ENCODE measurements around the gene TSPEAR. TPM values are rescaled to one million over a fixed set of nuclear protein-coding genes. Genes with fewer than 3 reads are reported as not detected.

Gene TSPEAR
- polyA plus RNA-seq, 1 of the 3 experiments (the other 2 are of a cell fraction) = 0.08 TPM

GRCh38 chr21:44498280-44499210, 212.8 kb downstream of the TSPEAR start (continued):
- no peak for TF ChIP-seq EZH2phosphoT487 (IDR thresholded peaks at IDR 0.05; ENCODE audit: borderline replicate concordance, low read depth)
- TF ChIP-seq EP300 (IDR thresholded peaks at IDR 0.05; ENCODE audit: borderline replicate concordance in 1 of 2, low read depth in 1 of 2, low read length in 1 of 2) = no peak
- no peak for TF ChIP-seq TEAD4 (IDR thresholded peaks at IDR 0.05; ENCODE audit: borderline replicate concordance, insufficient read depth)
- no peak for TF ChIP-seq USF1 (IDR thresholded peaks at IDR 0.05; ENCODE audit: borderline replicate concordance, low read depth)

DNA sequence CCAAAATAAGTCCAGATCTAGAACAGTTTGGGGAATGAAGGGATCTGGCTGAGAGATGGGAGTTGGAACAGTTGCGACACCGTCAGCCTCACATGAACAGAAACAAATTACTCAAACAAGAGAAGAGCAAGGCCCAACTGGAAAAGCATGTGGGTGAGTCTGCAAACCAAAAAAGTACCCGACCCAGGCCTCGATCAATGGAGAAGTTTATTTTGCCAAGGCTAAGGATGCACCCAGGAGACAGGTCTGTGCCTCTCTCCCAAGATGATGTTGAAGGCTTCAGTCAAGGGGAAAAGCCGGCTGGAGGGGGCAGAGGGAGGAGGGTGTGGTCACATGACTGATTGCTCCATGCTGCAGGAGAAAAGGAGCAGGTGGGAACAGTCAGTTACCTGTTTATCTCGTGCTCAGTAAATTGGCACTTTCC, 213.7 kb downstream of the TSPEAR start:
- no peak overlapping the region for H3K9ac ChIP-seq
- H4K20me1 ChIP-seq (ENCODE audit: insufficient read depth) = no peaks in the 10 kb centered on the region
- H3K27ac ChIP-seq (ENCODE audit: low read depth in 2 of 2, low read length in 1 of 2) = no peak overlapping the region
- no peak for DNase-seq
- H3K27me3 ChIP-seq (ENCODE audit: insufficient read depth) = peaks cover 25% of the 10 kb centered on the region
- H3K4me1 ChIP-seq (ENCODE audit: control insufficient read depth in 1 of 2, insufficient read depth in 2 of 2, low read depth in 1 of 2, low read length in 1 of 2) = no peaks in the 10 kb centered on the region
- H3K36me3 ChIP-seq (replicated peaks in 1 of 2; ENCODE audit: control insufficient read depth in 1 of 2, insufficient read depth in 2 of 2, low read length in 1 of 2) = no peaks in the 10 kb centered on the region
- no peak overlapping the region for H3K4me2 ChIP-seq
- TF ChIP-seq SIN3A (IDR thresholded peaks at IDR 0.05; ENCODE audit: borderline replicate concordance, low read depth, low read length) = no peak
- no peak for TF ChIP-seq IRF3 (IDR thresholded peaks at IDR 0.05; ENCODE audit: low read depth, low read length)
- TF ChIP-seq EZH2phosphoT487 (IDR thresholded peaks at IDR 0.05; ENCODE audit: borderline replicate concordance, low read depth) = no peak
- TF ChIP-seq CTCF (IDR thresholded peaks at IDR 0.05) = no peak
- TF ChIP-seq FOXM1 (IDR thresholded peaks at IDR 0.05; ENCODE audit: low read depth) = no peak
- TF ChIP-seq ELF1 (IDR thresholded peaks at IDR 0.05) = no peak
- TF ChIP-seq, protein P1, sequence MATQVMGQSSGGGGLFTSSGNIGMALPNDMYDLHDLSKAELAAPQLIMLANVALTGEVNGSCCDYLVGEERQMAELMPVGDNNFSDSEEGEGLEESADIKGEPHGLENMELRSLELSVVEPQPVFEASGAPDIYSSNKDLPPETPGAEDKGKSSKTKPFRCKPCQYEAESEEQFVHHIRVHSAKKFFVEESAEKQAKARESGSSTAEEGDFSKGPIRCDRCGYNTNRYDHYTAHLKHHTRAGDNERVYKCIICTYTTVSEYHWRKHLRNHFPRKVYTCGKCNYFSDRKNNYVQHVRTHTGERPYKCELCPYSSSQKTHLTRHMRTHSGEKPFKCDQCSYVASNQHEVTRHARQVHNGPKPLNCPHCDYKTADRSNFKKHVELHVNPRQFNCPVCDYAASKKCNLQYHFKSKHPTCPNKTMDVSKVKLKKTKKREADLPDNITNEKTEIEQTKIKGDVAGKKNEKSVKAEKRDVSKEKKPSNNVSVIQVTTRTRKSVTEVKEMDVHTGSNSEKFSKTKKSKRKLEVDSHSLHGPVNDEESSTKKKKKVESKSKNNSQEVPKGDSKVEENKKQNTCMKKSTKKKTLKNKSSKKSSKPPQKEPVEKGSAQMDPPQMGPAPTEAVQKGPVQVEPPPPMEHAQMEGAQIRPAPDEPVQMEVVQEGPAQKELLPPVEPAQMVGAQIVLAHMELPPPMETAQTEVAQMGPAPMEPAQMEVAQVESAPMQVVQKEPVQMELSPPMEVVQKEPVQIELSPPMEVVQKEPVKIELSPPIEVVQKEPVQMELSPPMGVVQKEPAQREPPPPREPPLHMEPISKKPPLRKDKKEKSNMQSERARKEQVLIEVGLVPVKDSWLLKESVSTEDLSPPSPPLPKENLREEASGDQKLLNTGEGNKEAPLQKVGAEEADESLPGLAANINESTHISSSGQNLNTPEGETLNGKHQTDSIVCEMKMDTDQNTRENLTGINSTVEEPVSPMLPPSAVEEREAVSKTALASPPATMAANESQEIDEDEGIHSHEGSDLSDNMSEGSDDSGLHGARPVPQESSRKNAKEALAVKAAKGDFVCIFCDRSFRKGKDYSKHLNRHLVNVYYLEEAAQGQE (IDR thresholded peaks at IDR 0.05; ENCODE audit: low read depth, low read length) = no peak
- no peak for TF ChIP-seq RAD21 (IDR thresholded peaks at IDR 0.05; ENCODE audit: low read length)
- no peak for TF ChIP-seq GABPA (IDR thresholded peaks at IDR 0.05; ENCODE audit: low read depth)
- no peak for TF ChIP-seq USF1 (IDR thresholded peaks at IDR 0.05; ENCODE audit: borderline replicate concordance, low read depth)
- no peak for TF ChIP-seq ZBTB33 (IDR thresholded peaks at IDR 0.05; ENCODE audit: borderline replicate concordance, low read depth)
- TF ChIP-seq TAF1 (IDR thresholded peaks at IDR 0.05; ENCODE audit: borderline replicate concordance, low read depth, low read length) = no peak
- TF ChIP-seq RFX5 (IDR thresholded peaks at IDR 0.05; ENCODE audit: low read length) = no peak
- TF ChIP-seq NFIC (IDR thresholded peaks at IDR 0.05; ENCODE audit: borderline replicate concordance) = no peak
- TF ChIP-seq EP300 (IDR thresholded peaks at IDR 0.05; ENCODE audit: borderline replicate concordance in 1 of 2, low read depth in 1 of 2, low read length in 1 of 2) = no peak
- TF ChIP-seq RCOR1 (IDR thresholded peaks at IDR 0.05; ENCODE audit: low read length) = no peak
- TF ChIP-seq SMC3 (IDR thresholded peaks at IDR 0.05; ENCODE audit: low read depth, low read length) = no peak
- no peak for TF ChIP-seq JUND (IDR thresholded peaks at IDR 0.05)
- no peaks in the 10 kb centered on the region for H3K79me2 ChIP-seq (ENCODE audit: insufficient read depth)
- ChIA-PET CTCF (no interaction called here), POLR2A (no interaction called here)
- no peaks in the 10 kb centered on the region for H3F3A ChIP-seq (replicated peaks; ENCODE audit: insufficient read depth)
- no peak overlapping the region for H2AFZ ChIP-seq (ENCODE audit: low read depth)
- WGBS (ENCODE audit: low lambda C conversion rate) = 60% methylated on average over 6 of the region's 6 CpGs
- H3K4me3 ChIP-seq (ENCODE audit: low read depth in 2 of 2, low read length in 1 of 2) = no peak overlapping the region
- no peaks in the 10 kb centered on the region for H3K9me2 ChIP-seq
- peaks cover 5% of the 10 kb centered on the region; the same call in 1 of the 2 replicates for H3K9me3 ChIP-seq

All from SK-N-SH (cell line).